Stimulated activated memory B cell treated with anti-CD40 and anti-IgM and Interleukin-4, amounts not matched to agents 10 μg/mL and 1 μg/mL and 100 μg/mL, for 72 hours (primary cell): ENCODE measurements around the gene TMEM179.
"Not testable (repeated sequence)": the region's sequence is repeated elsewhere in the genome, so short reads cannot be mapped to it uniquely, and the experiment has no call there.

Experiments used
- ATAC-seq: fragments of 150-1000 bp; cut with Tn5 transposase; 2 replicates; pipeline ENCODE4 v1.10.0; 2021
- H3K27ac Mint-ChIP-seq: one replicate; pipeline ENCODE4 v1.8.0; 2022; ENCODE audit warnings: mild to moderate bottlenecking, mixed read lengths
- H3K27me3 Mint-ChIP-seq: one replicate; pipeline ENCODE4 v1.8.0; 2022; ENCODE audit warnings: mixed read lengths
- H3K36me3 Mint-ChIP-seq: one replicate; pipeline ENCODE4 v1.8.0; 2022; ENCODE audit warnings: mixed read lengths
- H3K4me1 Mint-ChIP-seq: one replicate; pipeline ENCODE4 v1.8.0; 2022; ENCODE audit warnings: mixed read lengths
- H3K4me3 Mint-ChIP-seq: one replicate; pipeline ENCODE4 v1.8.0; 2022; ENCODE audit warnings: mild to moderate bottlenecking, moderate library complexity, mixed read lengths
- H3K9me3 Mint-ChIP-seq: one replicate; pipeline ENCODE4 v1.8.0; 2022; ENCODE audit warnings: mixed read lengths

The TMEM179 gene

DNA sequence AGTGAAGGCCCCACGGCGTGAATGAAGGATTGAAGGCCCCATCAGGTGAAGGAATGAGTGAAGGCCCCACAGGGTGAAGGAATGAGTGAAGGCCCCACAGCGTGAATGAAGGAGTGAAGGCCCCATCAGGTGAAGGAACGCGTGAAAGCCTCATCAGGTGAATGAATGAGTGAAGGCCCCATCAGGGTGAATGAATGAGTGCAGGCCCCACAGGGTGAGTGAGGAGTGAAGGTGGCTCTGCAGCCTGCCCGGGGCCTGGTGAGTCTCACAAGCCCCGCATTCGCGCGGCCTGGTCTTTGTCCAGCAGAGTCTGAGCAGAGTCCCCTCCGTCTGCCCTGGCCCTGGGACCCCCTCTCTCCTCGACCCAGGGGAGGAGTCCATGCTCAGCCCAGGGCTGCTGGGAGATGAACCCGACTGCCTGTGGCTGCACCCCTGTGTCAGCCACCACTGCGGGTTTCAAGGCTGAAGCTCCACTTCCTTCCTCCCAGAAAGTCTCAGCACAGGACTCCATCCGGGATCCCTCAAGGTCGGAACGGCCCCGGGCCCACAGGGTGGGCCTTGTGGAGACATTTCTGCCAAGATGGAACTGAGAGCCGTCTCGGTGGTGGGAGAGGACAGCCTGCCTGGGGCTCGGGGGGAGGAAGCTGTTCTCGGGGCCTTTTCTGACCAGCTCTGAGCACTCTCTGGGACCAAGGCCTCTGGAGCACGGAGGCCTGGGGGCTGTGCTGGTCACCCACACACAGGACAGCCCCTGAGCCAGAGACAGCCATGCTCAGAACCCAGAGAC is 37.4 kb upstream of the TMEM179 start:
- no peak overlapping the region for H3K27ac Mint-ChIP-seq
- peaks cover 29% of the 10 kb centered on the region for H3K27me3 Mint-ChIP-seq
- H3K9me3 Mint-ChIP-seq = peaks cover 7% of the 10 kb centered on the region
- no peak for ATAC-seq
- H3K4me3 Mint-ChIP-seq = no peak overlapping the region
- no peaks in the 10 kb centered on the region for H3K36me3 Mint-ChIP-seq
- peaks cover 22% of the 10 kb centered on the region for H3K4me1 Mint-ChIP-seq

DNA sequence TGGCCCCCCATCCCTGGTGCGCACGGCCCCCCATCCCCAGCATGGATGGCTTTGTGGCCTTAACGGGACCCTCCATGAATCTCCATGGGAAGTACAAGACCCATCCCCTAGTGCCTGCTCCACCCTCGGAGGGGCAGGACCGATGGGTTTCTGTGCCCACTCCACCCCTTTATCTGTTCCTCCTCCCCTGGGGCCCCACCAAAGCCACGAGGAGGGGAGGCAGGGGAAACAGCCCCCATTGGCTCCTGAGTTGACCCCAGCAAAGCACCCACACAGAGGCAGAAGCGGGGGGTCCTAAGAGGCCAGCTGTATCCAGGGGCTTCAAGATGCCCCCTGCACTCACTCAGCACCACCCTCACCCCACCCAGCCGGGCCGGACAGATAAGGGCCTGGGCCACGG is 36.1 kb upstream of the TMEM179 start:
- peaks cover 21% of the 10 kb centered on the region for H3K4me1 Mint-ChIP-seq
- no peaks in the 10 kb centered on the region for H3K36me3 Mint-ChIP-seq
- H3K9me3 Mint-ChIP-seq = peaks cover 7% of the 10 kb centered on the region
- H3K4me3 Mint-ChIP-seq = no peak overlapping the region
- peak overlapping the region; percentile 61 for H3K27ac Mint-ChIP-seq
- no peak for ATAC-seq
- peaks cover 38% of the 10 kb centered on the region for H3K27me3 Mint-ChIP-seq

DNA sequence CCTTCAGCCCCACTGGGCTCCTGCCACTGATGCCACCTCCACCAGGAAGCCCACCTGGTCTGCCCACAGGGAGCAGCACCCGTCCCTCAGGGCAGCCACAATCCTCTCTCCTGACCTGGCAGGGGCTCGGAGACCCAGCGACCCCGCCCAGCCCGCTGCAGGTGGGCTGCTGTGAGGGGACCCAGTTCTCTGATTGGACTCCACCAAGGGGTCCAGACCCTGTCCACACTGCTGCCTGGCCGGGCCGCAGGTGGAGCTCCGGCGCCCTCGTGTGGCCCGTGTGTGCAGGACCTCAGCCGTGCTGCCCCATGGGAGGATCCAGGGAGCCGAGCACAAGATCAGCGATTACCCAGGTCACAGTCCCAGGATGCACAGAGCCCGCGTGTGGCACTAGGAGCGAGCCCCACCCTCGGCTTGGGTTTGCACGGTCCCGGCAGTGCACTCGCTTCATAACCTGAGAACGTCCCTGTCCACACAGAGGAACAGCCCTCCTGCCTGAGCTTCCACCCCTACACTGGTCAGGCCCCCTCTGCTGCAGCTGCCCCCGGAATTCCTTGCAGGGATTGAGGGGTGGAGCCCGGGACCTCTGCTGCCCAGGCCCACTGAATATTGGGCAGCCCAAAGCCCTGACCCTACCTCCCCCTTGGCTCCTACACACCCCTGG is 35.4 kb upstream of the TMEM179 start:
- peak; percentile 74 for ATAC-seq
- no peaks in the 10 kb centered on the region for H3K36me3 Mint-ChIP-seq

DNA sequence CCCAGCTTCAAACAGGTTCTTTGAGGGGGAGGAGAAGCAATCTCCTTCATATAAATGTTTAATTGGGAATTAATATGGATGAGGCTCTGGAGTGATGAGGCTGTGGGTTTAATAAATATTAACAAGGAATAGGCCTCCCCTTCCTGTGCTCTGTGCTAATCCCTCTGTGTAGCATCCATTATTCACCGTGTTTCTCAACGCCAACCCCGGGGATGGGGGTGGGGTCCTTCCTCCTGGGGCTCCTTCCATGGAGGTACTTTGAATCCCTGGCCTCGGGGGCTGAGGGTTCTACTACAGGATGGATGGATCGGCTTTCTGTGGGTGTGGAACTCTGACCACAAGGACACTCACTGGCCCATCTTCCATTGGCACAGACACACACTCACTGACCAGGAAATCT is 34.9 kb upstream of the TMEM179 start:
- peak overlapping the region; percentile 61 for H3K27ac Mint-ChIP-seq
- H3K4me1 Mint-ChIP-seq = peaks cover 21% of the 10 kb centered on the region
- peaks cover 47% of the 10 kb centered on the region for H3K27me3 Mint-ChIP-seq
- ATAC-seq = no peak
- no peaks in the 10 kb centered on the region for H3K36me3 Mint-ChIP-seq
- no peaks in the 10 kb centered on the region for H3K9me3 Mint-ChIP-seq
- H3K4me3 Mint-ChIP-seq = no peak overlapping the region

More for the DNA sequence above, 35.4 kb upstream of the TMEM179 start:
- Mint-ChIP-seq H3K4me3 (no peak overlapping the region), H3K27me3 (peaks cover 42% of the 10 kb centered on the region), H3K27ac (peak overlapping the region; percentile 61), H3K9me3 (peaks cover 3% of the 10 kb centered on the region), H3K4me1 (peaks cover 21% of the 10 kb centered on the region)

DNA sequence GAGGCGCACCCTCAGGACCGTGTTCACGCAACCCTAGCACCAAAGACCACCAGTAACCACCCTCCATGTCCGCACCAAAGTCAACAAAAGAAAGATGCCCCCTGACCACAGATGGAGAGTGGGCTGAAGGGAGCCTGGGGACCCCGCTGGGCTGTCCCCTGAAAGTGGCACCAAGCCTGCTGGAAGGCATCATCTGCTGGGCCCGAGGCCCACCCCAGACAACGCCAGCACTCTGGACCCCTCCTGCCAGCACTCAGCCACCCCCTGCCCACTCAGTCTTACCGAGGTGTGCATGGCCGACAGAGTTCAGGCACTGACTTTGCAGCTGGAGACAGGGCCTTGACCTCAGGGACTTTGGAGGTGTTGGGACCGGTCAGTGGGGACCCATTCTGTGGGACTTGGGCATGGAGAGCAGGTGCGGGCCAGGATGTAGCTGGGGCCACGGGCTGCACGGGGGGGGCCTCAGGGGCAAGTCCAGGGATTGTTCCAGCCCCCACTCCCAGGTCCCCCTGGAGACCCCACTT is 34.4 kb upstream of the TMEM179 start:
- H3K27ac Mint-ChIP-seq = no peak overlapping the region
- peaks cover 21% of the 10 kb centered on the region for H3K4me1 Mint-ChIP-seq
- H3K36me3 Mint-ChIP-seq = no peaks in the 10 kb centered on the region
- no peak for ATAC-seq
- peaks cover 52% of the 10 kb centered on the region for H3K27me3 Mint-ChIP-seq
- no peak overlapping the region for H3K4me3 Mint-ChIP-seq
- H3K9me3 Mint-ChIP-seq = no peaks in the 10 kb centered on the region

DNA sequence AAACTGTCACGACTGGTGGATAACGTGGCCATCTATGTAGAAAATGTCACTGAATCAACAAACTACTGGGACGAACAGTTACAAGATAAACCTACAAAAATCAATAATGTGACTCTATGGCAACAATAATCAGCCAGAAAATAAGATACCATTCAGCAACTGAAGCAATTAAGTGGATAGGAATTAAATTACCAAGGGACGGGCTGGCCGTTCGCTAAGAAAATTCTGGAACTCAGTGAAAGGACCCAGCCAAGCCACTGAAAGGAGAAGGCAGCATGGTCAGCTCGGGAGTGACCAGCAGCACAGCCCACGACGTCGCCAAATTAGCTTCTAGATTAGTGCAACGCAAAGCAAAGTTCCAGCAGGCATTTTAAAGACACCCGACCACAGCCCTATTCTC is 33.6 kb upstream of the TMEM179 start:
- Mint-ChIP-seq H3K27me3 (peaks cover 55% of the 10 kb centered on the region), H3K36me3 (no peaks in the 10 kb centered on the region), H3K4me3 (no peak overlapping the region), H3K9me3 (no peaks in the 10 kb centered on the region), H3K4me1 (peaks cover 21% of the 10 kb centered on the region), H3K27ac (no peak overlapping the region)
- no peak for ATAC-seq

DNA sequence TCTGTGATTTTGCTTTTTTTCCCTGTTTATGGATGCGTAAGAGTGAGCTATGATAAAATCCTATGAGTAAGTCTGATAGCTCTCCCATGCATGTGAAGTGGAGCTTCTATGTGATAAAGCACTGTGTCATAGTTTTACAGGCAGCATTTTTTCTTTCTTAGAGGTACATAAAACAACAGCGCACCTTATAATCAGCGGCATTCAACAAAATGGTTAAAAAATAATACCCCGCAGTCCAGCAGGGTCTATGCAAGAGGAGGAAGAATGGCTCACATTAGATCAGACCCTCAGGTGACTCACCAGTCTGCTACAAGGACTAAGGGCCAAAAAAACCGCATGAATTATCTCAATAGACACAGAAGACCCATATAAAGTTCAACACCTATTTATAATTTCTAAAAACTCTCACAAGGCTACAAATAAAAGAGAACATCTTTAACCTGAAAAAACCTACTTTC is 33.0 kb upstream of the TMEM179 start:
- no peak overlapping the region for H3K4me3 Mint-ChIP-seq
- H3K36me3 Mint-ChIP-seq = no peaks in the 10 kb centered on the region
- H3K4me1 Mint-ChIP-seq = peaks cover 21% of the 10 kb centered on the region
- H3K27me3 Mint-ChIP-seq = peaks cover 58% of the 10 kb centered on the region
- no peak overlapping the region for H3K27ac Mint-ChIP-seq
- no peak for ATAC-seq
- H3K9me3 Mint-ChIP-seq = no peaks in the 10 kb centered on the region

DNA sequence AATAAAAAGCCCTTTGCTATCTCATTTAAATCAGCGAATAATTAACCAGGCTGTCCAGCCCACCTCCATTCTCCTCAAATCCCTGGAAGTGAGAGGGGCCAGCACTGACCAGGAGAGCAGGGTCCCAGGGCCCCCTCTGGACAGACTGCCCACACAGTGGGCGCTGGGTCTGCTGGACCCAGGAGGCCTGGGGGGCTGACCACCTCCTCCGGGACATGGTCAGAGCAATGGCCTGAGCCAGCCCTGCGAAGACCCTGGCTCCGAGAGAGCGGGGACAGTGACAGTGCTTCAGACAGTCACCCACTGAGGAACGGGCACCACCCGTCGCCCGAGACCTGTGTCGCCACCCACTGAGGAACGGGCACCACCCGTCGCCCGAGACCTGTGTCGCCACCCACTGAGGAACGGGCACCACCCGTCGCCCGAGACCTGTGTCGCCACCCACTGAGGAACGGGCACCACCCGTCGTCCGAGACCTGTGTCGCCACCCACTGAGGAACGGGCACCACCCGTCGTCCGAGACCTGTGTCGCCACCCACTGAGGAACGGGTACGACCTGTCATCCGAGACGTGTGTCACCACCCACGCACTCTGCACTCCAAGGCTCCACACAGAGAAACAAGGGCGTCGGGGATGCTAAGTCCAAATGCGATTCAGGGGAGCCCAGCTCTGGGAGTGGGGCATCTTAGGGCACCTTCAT is 32.4 kb upstream of the TMEM179 start:
- peaks cover 21% of the 10 kb centered on the region for H3K4me1 Mint-ChIP-seq
- H3K27ac Mint-ChIP-seq, H3K36me3 Mint-ChIP-seq, H3K4me3 Mint-ChIP-seq, H3K9me3 Mint-ChIP-seq, ATAC-seq: not testable (repeated sequence)
- peaks cover 60% of the 10 kb centered on the region for H3K27me3 Mint-ChIP-seq

DNA sequence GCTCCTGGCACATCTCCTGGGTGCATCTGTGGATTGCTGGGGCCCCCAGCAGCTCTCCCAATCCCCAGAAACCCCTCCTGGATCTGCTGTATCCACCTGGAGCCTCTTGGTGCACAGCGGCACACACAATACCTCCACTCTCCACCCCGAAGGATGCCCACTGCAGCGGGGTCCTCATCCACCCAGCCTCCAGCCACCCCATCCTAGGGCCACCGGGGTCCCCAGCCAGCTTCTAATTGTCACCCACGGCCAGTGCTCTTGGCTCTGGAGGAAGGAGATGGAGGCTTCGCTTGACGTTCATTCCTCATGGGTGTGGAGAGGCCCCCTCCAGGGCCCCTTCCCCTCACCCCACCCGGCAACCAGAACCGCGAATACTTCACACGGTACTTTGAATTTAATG is 31.6 kb upstream of the TMEM179 start:
- Mint-ChIP-seq H3K9me3 (no peaks in the 10 kb centered on the region), H3K36me3 (no peaks in the 10 kb centered on the region), H3K4me3 (no peak overlapping the region), H3K27me3 (peaks cover 60% of the 10 kb centered on the region), H3K27ac (no peak overlapping the region), H3K4me1 (peaks cover 14% of the 10 kb centered on the region)
- no peak for ATAC-seq

DNA sequence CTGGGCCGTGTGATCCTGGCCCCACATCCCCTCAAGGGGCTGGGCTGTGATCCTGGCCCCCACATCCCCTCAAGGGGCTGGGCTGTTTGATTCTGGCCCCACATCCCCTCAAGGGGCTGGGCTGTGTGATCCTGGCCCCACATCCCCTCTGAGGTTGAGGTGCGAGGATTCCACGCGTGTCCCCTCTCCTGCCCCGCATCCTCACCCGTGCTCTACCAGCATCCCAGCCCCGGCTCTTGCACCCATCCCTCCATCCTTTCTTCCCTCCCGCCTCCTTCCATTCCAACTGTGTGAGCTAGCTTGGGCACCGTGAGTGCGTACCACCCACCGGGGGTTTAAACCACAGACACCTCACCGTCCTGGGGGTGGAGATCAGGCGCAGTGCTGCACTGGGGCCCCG is 31.1 kb upstream of the TMEM179 start:
- no peak for ATAC-seq
- Mint-ChIP-seq H3K27ac (no peak overlapping the region), H3K4me1 (peaks cover 14% of the 10 kb centered on the region), H3K27me3 (peaks cover 60% of the 10 kb centered on the region), H3K4me3 (no peak overlapping the region), H3K9me3 (no peaks in the 10 kb centered on the region), H3K36me3 (no peaks in the 10 kb centered on the region)

DNA sequence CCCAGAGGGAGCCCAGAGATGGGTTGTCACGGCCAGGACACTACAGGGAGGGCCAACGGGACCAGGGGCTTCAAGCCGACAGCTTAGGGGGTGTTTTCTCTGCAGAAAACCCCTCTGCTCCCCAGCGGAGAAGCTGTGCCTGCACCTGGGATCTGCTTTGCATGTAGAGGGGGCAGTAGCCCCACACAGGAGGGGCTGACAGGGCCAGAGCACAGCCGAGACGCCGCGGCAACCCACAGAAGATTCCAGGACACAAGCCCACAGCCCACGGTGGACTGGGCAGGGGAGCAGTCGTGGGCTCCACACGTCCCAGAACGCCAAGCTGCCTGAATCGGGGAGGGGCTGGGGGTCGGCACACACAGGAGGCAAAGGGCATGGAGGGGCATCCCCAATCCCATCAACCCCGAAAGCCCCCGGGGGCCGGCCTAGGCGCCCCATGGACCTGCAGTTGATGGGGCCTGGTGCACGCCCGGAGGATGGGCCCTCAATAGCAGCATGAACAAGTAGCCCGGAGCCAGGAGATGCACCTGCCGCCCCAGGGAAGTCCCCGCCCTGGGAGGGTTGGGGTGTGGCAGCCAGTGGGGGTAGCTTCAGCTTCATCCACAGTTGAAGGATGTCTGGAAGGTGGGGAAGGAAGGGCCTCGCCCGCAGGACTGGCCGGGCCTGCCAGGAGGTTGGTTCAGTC is 30.5 kb upstream of the TMEM179 start:
- no peaks in the 10 kb centered on the region for H3K9me3 Mint-ChIP-seq
- no peak overlapping the region for H3K27ac Mint-ChIP-seq
- H3K36me3 Mint-ChIP-seq = no peaks in the 10 kb centered on the region
- no peak overlapping the region for H3K4me3 Mint-ChIP-seq
- H3K27me3 Mint-ChIP-seq = peaks cover 62% of the 10 kb centered on the region
- ATAC-seq = peak; percentile 9
- peaks cover 10% of the 10 kb centered on the region for H3K4me1 Mint-ChIP-seq

DNA sequence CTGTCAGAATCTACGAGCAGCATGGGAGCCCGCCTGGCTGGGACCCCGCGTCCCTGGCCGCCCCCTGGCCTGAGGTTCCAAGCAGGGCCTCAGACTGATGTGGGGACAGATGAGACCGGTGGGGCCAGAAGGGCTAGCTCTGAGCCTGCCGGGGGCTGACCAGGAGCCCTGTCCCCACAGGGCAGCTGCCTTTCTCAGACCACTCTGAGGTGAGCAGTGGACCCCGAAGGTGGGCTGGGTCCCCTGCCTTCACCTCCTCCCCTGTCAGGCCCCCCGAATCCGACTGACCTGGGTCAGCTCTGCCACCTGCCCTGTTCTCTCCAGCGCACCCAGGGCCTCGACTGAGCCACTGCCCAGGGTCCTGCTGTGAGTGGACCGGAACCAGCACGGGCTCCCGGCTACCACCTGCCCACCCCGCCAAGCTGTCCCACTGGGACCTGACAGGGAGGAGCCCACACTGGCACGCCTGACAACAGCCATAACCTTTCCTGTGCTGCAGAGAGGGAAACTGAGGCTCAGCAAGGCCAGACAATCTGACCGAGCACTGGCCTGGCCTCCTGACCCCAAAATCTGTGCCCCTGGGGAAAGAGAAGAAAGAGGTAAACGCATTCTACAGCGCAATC is 29.7 kb upstream of the TMEM179 start:
- ATAC-seq = peak; percentile 46
- Mint-ChIP-seq H3K27me3 (peaks cover 62% of the 10 kb centered on the region), H3K27ac (no peak overlapping the region), H3K36me3 (no peaks in the 10 kb centered on the region), H3K4me1 (peaks cover 5% of the 10 kb centered on the region), H3K9me3 (peaks cover 4% of the 10 kb centered on the region), H3K4me3 (no peak overlapping the region)

DNA sequence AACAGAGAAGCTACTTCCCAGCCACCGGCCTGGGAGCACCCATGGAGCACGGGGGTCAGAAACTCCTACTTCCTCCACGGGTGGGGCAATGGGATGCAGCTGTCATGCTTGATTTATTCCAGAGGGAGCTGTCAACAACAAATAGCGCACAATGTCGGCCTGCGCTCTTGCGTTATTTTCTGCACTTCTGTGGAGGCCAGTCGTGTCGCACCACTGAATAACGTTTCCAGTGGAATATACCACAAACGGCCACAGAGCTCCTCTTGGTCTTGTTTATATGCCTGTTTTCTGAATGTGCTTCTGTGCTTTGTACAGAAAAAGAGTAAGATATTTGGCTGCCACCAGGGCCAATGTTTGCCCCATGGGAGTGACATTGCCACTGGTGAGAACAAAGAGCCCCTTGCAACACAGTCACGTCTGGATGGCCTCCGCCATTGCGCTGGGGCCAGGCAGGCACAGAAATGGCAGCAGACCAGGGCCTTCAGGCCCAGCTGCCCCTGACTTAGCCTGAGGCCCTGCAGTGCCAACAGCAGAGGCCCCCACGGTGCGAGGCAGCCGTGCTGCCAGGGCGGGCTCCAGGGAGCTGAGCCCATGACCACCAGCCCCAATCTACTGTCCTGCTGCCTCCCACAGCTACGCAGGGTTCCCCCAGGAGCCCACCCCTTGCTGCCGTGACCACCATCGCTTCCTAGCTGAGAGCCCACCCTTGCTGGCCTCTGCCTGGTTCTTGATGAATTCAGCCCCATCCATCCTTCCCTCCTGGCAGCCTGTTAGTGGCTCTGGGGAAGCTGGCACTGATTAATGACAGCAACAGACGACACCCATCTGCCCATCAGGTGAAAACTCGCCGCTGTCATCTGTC is 28.9 kb upstream of the TMEM179 start:
- peaks cover 60% of the 10 kb centered on the region for H3K27me3 Mint-ChIP-seq
- peaks cover 8% of the 10 kb centered on the region for H3K9me3 Mint-ChIP-seq
- no peak for ATAC-seq
- no peak overlapping the region for H3K27ac Mint-ChIP-seq
- peaks cover 4% of the 10 kb centered on the region for H3K4me1 Mint-ChIP-seq
- H3K36me3 Mint-ChIP-seq = no peaks in the 10 kb centered on the region
- H3K4me3 Mint-ChIP-seq = no peak overlapping the region

DNA sequence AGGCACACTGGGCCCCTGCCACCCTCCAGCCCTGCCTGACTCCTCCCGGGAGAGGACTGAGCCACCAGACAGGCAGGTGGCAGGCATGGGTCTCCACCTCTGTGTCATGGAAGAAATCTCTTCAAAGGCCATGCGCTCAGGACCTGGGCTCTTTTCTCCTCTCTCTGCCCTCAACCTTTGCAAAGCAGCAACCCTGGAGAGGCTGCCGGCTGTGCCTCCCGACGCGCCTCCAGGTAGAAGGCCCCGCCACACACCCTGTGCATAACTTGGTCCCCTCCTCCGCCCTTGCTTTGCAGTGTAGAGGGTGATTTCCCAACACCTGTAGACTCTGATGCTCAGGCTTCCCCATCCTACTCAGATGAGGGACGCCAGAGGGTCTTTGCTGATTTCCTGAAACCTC is 28.2 kb upstream of the TMEM179 start:
- H3K36me3 Mint-ChIP-seq = no peaks in the 10 kb centered on the region
- H3K27ac Mint-ChIP-seq = no peak overlapping the region
- H3K4me1 Mint-ChIP-seq = no peaks in the 10 kb centered on the region
- H3K4me3 Mint-ChIP-seq = no peak overlapping the region
- peaks cover 53% of the 10 kb centered on the region for H3K27me3 Mint-ChIP-seq
- peaks cover 8% of the 10 kb centered on the region for H3K9me3 Mint-ChIP-seq
- ATAC-seq = no peak
